Measurements from ENCODE around the gene S100A2.

Gene S100A2

DNA sequence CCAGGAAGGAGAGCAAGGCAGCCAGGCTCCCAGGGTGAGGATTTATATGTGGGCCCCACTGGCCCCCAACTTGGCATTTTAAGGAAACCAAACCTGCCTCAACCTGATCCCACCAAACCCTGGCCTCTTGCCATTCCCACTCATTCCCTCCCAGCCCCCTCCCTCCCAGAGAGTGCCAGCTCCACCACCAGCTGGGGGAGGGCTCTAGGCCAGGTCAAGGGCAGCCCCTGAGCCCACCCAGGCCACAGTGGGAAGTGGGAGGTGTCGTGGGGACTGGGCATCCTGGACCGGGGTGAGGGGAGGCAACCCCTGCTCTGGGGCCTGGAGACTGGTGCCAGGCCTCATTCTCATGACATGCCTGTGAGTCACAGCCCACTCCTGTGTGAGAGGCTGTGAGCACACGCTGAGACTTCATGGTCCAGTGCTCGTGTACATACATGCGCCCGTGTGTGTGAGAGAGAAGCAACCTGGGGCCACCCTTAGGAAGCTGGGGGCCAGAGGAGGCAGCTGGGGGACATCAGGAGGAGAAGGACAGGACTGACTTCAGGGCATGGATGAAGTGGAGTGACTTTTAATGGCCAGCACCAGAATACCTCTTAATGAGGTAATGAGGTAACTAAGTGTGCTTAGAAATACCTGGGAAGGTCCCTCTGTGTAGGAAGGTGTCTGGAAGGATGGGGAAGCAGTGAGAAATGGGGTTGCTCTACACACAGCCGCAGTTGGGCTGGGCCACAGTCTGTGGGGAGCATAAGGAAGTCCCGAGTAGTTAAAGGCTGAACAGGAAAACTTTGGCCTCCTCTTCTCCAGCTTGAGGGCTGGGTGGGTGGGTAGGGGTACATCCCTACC, at the start of gene S100A2:
Gene S100A2 (minus strand): TSS at position 316 of the 846 bp plus-strand sequence. CDS start 1,967 bp downstream, outside the sequence.
- DNase-seq (ENCODE audit: low read depth) = peak; percentile 74

DNA sequence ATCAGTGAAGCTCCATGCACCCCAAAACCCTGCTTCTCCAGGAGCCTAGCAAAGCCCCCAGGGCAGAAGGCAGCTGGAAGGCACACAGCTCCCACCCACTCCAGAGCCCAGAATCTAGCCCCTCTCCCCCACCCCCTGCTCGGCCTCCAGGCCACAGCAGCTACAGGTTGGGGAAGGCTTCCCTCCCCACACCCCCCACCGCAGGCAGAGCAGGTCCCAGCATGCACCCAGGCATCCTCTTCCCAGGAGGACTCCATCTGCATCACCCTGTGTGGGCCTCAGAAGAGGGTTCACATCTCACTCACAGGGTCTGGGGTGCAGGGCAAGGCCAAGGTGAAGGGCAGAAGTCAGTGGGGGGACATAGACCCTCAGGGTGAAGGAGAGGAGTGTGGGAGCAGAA, 49.8 kb upstream of the S100A2 start:
- no peak for DNase-seq (ENCODE audit: low read depth)

DNA sequence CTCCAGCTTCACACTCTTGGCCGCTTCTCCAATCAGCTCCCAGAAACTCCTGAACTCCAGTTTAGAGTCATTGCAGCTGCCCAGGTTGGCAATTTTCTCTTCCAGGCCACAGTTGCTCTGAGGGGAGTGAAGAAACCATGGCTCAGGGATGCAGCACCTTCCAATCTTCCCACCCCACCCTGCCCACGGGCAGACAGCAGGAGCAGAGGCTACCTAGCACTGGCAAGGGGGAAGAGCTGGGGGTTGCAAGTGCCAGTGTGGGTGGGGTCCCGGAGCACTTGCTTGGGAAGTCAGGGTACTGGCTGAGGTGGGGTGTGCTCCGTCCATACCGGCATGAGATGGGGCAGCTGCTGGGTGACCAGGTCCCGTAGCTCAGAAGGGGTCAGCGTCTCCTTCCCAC, 49.3 kb upstream of the S100A2 start:
- DNase-seq (ENCODE audit: low read depth) = no peak

DNA sequence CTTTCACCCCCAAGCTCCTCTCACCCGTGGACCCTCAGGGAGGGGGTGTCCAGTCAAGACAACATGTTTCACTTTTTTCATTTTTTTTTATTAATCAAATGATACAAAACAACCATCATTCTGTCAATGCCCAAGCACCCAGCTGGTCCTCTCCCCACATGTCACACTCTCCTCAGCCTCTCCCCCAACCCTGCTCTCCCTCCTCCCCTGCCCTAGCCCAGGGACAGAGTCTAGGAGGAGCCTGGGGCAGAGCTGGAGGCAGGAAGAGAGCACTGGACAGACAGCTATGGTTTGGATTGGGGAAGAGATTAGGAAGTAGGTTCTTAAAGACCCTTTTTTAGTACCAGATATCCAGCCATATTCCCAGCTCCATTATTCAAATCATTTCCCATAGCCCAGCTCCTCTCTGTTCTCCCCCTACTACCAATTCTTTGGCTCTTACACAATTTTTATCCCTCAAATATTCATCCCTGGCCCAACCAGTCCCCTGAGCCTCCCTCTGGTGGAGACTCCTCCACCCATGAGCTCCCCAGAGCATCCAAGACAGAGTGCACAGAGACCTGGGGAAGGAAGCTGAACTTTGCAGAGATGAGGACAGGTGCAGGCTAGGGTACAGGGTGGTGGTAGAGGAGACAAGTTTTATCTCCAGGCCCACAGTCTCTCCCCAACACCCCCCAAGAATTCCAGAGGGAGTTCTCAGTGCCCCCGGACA, 48.7 kb upstream of the S100A2 start:
- DNase-seq (ENCODE audit: low read depth) = no peak

DNA sequence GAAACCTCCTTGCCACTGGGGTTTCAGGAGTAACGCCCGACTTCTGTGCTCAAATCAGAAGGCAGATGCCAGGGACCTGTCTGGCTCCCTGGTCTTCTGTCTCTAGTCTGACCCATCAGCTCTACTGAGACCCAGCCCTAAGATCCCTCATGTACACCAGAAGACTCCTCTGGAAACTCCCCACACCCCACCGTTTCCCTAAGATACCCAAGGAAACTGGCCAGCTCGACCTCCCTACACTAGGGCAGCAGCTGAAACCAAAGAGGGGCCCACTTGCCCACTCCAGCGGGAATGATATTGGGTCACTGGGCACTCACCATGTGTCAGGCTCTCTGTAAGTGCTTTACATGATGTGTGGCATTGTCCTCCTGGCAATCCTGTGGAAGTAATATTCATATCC, 47.8 kb upstream of the S100A2 start:
- DNase-seq (ENCODE audit: low read depth) = no peak

DNA sequence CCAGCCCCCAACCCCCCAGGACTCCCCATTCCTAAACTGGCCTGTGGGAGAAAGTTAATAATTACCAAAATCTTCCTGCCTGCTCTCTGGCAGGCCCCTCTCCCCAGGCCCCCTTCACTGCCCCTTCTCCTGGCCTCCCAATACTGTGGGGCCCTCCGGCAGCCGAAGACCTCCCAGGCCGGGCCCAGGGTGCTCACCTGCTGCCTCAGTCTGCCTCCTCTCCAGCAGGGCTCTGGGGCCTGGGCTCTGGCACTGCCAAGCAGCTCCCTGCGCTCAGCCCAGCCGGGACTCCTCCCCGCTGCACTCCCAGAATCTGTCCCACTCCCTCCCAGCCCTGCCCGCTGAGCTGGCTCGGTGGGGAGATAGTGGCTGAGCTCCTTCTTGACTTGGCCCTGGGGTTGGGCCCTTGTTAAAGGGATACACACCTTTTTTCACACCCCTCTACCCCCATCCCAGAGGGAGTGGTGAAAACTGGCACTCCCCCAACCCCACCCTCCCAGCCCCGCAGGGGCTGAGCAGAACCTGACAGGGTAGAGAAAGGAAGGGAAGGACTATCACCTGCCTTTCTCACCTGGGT, 47.2 kb upstream of the S100A2 start, which contains the start of gene S100A16:
Gene S100A16 (minus strand): TSS at position 383 of the 577 bp plus-strand sequence. CDS start 4,986 bp downstream, outside the sequence.
- DNase-seq (ENCODE audit: low read depth) = no peak

DNA sequence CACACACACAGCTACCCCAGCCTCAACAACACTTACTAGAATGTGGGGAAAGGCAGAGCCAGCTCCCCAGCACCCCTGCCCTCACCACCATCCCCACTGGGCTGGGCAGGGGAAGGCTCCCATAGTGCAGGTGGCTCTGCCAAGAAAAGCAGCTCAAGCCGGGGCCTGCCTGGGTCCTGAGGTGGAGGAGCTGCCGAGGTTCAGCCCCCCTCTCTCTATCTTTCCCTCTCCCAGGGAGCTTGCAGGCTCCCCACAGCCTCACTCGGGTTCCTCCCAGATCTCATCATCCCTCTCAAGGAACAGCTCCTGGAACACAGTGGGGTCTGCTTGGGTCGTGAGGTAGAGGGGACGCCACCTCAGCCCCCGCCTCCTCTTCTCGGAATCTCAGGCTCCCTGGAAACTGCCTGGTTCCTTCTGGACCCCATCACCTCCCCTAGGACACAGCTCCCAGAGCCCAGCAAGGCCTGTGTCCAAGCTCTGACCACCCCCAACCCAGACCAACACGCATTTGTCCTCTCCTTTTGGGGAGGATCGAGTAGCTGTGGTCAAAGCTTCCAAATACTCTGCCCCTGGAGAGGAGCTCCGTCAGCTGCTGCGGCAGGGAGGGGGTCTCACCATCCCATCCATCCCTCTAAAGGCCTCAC, 46.6 kb upstream of the S100A2 start:
- DNase-seq (ENCODE audit: low read depth) = no peak

DNA sequence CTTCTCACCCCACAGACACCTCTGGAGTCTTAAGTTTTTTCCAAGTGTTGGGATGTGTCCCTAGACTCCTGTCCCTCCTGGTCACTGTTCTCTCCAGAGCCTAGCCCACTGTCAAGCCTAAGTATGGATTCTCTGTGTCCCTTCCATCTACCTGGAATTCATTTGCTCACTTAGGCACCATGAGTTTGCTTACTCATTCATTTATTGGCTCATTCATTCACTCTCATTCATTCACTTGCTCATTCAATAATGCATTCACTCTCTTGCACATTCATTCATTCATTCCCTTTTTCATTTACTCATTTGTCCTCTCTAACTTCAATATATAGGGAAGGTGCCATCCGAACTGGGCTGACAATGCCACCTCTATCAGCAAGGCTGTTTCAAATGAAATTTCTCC, 45.7 kb upstream of the S100A2 start:
- no peak for DNase-seq (ENCODE audit: low read depth)

DNA sequence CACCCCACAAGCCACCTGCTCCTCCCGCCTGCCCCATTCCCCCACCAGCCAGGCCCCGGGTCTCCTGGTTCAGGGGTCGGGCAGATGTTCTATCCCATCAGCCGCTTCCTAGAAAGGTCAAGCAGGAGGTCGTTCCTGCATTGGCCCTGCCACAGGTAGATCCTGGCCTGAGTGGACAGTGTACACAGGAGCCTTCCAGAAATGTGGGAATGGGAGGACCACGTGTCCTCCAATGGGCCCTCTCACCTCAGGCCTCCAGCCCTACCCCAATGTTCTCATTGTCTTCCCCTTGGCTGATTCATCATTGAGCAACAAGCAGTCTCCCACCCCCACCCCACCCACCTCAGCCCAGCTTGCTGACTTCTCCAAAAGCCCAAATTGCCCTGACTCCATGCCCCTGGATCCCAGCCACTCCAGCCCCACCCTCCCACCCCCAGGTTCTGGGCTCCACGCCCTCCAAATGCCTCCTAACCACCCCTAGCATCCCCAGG, 45.2 kb upstream of the S100A2 start:
- no peak for DNase-seq (ENCODE audit: low read depth)

DNA sequence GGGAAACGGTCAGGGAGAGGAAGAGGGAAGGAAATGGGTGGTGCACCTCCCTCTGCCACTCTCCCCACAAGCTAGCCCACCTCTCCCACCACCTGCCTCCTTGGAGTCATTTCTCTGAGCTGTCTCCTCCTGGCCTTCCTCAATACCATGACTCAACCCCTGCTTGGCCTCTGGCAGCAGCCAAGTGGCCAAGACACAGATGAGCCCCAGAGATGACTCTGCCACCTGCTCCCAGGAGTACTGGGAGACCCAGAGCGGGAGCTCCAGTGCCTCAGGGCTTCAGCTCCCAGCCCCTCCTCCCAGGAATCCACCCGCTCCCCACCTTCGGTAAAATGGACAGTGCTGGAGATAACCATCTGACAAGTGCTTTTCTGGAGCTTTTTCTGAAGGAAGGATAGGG, 44.7 kb upstream of the S100A2 start:
- no peak for DNase-seq (ENCODE audit: low read depth)

DNA sequence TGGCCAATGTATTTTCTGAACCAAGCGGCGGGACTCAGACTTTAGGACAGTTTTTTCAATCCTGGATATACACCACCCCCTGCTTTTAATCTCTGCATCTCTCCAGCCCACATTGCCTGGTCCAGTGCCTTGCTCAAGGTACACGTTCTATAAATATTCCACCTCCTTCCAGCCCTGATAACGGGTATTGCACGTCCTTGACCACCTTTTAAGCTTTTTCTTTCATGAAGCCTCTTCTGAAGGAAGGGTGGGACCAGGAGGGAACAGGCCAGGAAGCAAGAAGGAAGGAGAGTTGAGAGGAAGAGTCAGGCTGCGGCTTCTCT, 43.9 kb upstream of the S100A2 start:
- no peak for DNase-seq (ENCODE audit: low read depth)

DNA sequence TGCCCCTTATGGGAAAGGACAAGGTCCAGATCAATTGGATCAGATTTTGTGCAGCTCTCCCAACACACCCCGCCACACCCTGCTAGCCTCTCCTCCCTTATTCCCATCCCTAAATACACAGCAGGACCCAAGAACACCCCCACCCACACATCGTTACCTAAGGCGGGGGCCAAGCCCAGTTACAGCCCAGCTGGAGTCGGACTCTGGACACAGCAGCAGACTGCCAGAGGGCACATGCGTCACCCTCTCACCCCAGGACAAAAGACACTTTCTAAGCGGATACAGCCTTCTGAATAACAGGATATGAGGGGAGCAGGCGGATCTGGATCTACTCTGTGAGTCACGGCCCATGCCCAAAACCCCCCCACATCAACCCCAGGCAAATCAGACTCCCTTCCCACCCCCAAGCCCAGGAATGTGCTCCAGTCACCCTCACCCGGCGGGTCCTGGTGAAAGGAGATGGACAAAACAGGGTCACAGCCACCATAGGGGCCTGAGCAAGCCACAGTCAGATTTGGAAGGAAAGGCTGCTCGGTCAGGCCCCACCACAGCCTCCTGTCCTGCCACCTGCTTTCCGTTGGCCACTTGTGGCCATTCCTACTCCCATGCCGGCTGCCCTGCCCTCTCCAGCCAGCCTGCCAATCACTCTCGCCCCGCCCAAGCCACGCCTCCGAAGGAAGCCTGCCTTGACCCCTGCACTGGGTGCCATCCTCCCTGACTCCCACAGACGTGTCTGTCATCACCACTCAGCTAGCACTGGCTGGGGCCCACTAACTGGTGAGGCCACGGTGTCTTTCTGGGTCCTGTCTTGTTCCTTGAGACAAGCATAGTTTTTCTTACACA, 43.3 kb upstream of the S100A2 start:
- DNase-seq (ENCODE audit: low read depth) = peak; percentile 89

DNA sequence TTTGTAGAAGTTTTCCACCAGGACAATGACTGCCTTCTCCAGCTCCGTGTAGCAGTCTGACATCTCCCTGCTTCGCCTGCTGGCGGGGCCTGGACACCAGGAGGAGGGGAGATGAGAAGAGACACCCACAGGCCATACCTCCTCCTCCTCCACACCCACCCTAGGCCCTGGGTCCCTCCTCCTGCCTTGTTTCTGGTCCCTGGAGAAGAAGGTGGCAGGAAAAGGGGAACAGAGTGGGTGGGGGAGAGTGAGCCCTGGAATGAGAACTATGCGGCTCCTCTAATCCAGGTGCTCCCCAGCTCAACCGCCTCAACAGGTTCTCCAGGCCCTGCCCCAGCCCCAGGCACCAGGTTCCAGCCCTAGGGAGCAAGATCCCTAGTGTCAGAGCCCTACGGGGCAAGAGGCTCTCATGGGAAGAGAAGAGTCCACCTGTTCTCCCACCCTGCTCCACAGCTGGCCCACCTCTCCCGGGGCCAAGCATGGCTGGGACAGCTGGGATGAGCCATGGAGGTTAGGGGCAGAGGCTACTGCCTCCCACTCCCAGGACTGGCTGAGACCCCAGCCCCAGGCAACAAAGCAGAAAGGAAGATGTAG, 42.5 kb upstream of the S100A2 start:
- no peak for DNase-seq (ENCODE audit: low read depth)

DNA sequence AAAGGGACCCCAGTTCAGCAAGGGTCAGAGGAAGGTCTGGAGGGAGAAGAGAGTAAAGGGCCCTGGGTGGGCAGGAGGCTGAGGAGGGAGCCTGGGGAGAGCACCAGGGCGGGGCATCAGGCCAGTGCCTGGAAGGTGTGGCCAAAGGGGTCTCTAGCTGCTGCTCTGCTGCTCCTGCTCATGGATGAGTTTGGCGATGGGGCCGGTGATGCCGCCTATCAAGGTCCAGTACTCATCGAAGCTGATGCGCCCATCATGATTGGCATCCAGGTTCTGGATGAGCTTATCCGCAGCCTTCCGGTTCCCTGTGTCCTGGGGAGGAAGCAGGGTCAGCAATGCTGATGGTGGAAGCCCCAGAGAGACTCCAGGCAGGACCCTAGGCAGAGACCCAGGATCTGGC, 41.7 kb upstream of the S100A2 start:
- no peak for DNase-seq (ENCODE audit: low read depth)

DNA sequence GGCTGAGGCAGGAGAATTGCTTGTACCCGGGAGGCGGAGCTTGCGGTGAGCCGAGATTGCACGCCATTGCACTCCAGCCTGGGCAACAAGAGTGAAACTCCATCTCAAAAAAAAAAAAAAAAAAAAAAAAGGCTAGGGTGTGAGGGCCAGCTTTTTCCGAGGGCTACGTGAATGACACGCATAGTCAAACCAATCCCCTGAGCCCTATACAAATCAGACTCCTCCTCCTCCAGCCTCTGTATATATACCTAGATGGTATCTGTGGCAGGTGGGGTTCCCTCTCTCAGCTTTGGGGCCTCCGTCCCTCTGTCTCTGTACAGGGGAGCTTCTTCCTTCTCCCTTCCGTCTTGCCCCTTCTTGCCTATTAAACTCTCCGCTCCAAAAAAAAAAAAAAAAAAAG, 40.5 kb upstream of the S100A2 start:
- no peak for DNase-seq (ENCODE audit: low read depth)

DNA sequence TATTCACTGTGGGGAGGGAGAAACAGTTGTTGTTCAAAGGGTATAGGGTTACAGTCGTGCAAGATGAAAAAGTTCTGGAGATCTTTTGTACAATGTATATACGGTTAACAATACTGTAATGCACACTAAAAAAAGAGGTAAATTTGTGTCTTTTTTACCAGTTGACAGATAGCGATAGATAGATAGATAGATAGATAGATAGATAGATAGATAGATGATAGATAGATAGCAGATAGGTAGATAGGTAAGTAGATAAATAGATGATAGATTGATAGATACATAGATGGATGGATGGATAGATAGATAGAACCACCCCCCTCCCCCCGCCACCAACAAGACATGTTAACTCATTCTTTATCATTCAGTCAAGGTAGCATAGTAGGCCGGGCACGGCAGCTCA, 37.1 kb upstream of the S100A2 start:
- DNase-seq (ENCODE audit: low read depth) = no peak

DNA sequence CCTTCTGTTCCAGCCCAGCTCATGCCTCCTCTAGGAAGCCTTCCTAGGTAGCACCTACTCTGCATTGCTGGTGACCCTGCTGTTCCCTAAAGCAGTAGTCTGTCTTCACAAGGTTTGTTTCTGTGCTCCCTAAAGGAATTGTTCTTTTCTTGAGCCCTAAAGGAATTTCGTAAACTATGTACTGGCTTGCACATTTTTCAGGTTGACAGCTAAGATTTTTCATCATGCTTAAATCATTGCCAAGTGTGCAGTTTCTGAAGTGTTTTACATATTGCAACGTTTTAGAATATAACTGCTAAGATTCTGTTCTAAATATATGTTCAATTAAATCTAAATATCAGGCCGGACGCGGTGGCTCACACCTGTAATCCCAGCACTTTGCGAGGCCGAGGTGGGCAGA, 34.2 kb upstream of the S100A2 start:
- no peak for DNase-seq (ENCODE audit: low read depth)

DNA sequence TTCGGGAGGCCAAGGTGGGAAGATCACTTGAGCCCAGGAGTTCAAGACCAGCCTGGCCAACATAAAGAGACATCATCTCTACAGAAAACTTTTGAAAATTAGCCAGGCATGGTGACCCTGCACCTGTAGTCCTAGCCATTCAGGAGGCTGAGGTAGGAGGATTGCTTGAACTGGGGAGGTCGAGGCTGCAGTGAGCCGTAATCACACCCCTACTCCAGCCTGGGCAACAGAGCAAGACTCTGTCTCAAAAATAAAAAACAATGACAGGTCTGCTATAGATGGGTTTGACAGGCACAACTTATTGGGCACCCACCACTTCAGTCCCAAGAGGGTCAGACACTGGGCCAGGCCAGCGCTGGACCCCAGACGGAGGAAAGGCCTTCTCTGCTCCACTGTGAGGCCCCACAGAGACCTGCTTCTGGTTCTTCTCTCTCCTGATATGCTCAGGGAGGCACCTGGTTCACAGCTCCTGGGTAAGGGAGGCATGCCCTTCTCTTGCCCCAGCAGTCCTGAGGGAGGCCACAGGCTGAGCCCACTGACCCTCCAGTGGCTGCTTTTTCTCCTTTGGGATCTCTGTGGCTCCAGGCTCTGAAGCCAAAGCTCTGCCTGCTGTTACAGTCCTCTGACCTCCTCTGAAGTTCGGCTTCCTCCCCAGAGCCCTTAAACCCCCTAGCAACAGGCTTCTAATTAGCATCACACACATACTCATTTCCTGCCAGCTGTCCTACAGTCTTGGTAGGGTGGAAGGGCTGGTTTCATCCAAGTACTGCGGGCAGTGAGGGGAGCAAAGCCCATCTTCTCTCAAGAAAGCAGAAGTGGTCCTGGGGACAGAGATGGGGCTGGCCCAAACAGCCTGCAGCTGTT, 32.9 kb upstream of the S100A2 start:
- no peak for DNase-seq (ENCODE audit: low read depth)

DNA sequence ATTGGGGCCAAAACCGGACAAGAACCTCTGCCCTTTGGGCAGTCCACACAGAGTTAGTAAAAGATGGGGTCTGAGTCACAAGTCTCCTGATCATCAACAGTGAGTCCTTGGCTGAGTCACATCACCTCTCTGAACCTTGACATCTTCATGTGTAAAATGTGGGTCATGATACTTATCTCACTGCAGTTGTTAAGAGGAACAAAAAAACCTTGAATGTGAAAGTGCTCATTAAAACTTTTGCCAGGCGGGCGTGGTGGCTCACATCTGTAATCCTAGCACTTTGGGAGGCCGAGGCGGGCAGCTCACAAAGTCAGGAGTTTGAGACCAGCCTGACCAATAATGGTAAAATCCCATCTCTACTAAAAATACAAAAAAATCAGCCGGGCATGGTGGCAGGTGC, 31.6 kb upstream of the S100A2 start:
- DNase-seq (ENCODE audit: low read depth) = no peak

DNA sequence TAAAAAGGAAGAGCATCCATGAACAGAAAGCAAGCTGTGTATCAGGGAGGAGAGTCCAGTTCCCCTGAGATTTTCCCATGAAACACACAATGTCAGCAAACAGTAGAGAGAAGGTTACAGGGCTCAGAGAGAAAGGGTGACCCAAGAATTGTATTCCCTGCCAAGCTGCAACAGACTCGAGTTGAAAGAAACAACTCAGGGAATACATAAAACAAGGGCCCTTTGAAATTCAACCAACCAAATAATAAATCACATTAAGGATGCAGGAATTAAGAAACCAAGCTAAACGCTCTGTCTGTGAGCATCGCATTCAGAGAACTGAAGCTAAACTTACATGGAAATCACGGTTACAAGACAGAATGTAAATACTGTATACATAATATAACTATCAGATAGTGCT, 27.1 kb upstream of the S100A2 start:
- DNase-seq (ENCODE audit: low read depth) = no peak
